Ovary (tissue), 9 donors: ENCODE results near the gene KIT. TPM values are rescaled to one million over a fixed set of nuclear protein-coding genes. Genes with fewer than 3 reads are reported as not detected.

Experiments used
- DNase-seq, 5 donors: peaks; one replicate each; pipeline ENCODE4 v3.0.0-alpha.2; 2019 to 2020
- H3K27ac ChIP-seq, 2 donors: fragments of 200-600 bp; one replicate each; pipeline versions ENCODE4 v1.5.1 to v1.8.0; 2019 to 2022
- H3K27me3 ChIP-seq: fragments of 200-600 bp; one replicate; pipeline ENCODE4 v1.8.0; 2022
- H3K36me3 ChIP-seq: fragments of 200-600 bp; sonication (generic); one replicate; pipeline ENCODE4 v1.5.1; 2019
- H3K4me1 ChIP-seq: one replicate; pipeline ENCODE4 v1.8.1; 2013; ENCODE audit warnings: mild to moderate bottlenecking, moderate library complexity; ENCODE audit not compliant: insufficient read depth
- H3K4me3 ChIP-seq: fragments of 200-600 bp; sonication (generic); one replicate; pipeline ENCODE4 v1.5.1; 2017
- H3K9me3 ChIP-seq, 2 donors: fragments of 200-600 bp in 1 of 2; sonication (generic) in 1 of 2; one replicate each; pipeline versions ENCODE4 v1.5.1 to v1.8.1; 2013 to 2019; ENCODE audit warnings: mild to moderate bottlenecking in 1 of 2, moderate library complexity in 1 of 2
- EP300 ChIP-seq: sonication (generic); formaldehyde crosslinking; IDR thresholded peaks from one replicate; pipeline ENCODE4 v1.6.1; 2017; ENCODE audit warnings: antibody characterized with exemption
- POLR2A ChIP-seq: fragments of 450-650 bp; IDR thresholded peaks from one replicate; pipeline ENCODE4 v1.6.1; 2017; ENCODE audit warnings: antibody characterized with exemption, mild to moderate bottlenecking, moderate library complexity
- WGBS, 3 donors: extraction: QIAGEN DNeasy Blood & Tissue Kit in 1 of 3; methylation state at CpG; one replicate each; pipeline versions ENCODE4 v1.1.5 to v1.1.7; 2013 to 2017; 5-methylcytosine and 5-hydroxymethylcytosine counted together
- intact Hi-C, 4 donors: fragments of 100-400 bp; cut with DNase I; formaldehyde crosslinking; loops; one replicate each; pipeline versions ENCODE4 v1.11.0 to v1.15.1; 2022 to 2023
- polyA plus RNA-seq, 2 donors: library from polyadenylated mRNA; stranded (reverse); fragments of 200-250 nt in 1 of 2; fragments of 350-450 nt in 1 of 2; fragmentation: Illumina TruSeq in 1 of 2; extraction: RNeasy Lipid Tissue Mini Kit (QIAGEN cat#74804) in 1 of 2; gene quantifications; one replicate each; pipeline ENCODE4 v1.2.3, GENCODE V29; 2013 to 2014
- total RNA-seq, 7 donors: library from RNA; depleted of rRNA in 2 of 7; stranded (reverse); fragments of >200 nt in 2 of 7; fragmentation: NEBNext Ultra II Directional in 3 of 7; extraction: Animal tissue kit (Norgen Biotek cat#: 25700) in 3 of 7; gene quantifications; one replicate each; pipeline versions ENCODE4 v1.1.0 to v1.2.4, GENCODE V29; 2016 to 2023
- TF ChIP-seq, protein P1 (sequence below), 3 donors: fragments of 450-650 bp in 2 of 3; fragments of 200-600 bp in 1 of 3; IDR thresholded peaks; one replicate each; pipeline versions ENCODE4 v1.5.1 to v1.8.0; 2016 to 2022; ENCODE audit warnings: antibody characterized with exemption in 3 of 3, mild to moderate bottlenecking in 1 of 3
- donor health status: DM: no; HTN: no; CAD: no; lungs with moderate emphysema.
- donor health status: DM: no; HTN: no; CAD: no.
- donor health status: Bipolar disorder and iron deficiency.
- donor health status: DM: yes; HTN: yes; CAD: no.
- donor health status: DM: no; HTN: no; CAD: no.
- donor health status: DM: yes; HTN: yes; CAD: no.

KIT gene
- total and polyA plus RNA-seq, 9 donors = 7.0 to 61.8 (median 21.7) TPM

DNA sequence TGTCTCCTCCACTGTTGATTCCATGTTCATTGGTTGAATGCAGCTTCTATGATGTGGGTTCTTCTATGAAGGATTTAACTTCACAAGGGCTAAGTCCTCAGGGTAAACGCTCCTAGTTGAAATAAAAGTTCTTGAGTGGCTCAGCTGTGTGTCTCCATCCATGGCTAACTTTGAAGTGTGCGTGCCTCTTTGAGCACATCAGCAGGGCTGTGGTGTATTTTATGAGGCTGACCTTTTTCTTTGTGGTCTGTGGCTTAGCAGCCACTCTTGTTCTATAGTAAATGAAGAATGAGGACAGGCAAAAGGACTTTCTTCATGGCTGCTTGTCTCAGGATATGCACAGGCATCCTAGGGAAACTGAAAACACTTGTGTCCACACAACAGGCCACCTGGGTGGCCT lies 88.5 kb downstream of the KIT start:
- 88 to 98% (median 90%) methylated on average over 2 of the region's 2 CpGs for WGBS, 3 donors
- intact Hi-C loops = no loop called here
- Histone ChIP-seq H3K36me3 (no peaks in the 10 kb centered on the region), H3K4me1 (no peaks in the 10 kb centered on the region), H3K9me3 (no peaks in the 10 kb centered on the region), H3K27ac (no peak overlapping the region), H3K27me3 (no peaks in the 10 kb centered on the region), H3K4me3 (no peak overlapping the region)
- TF ChIP-seq, protein P1, sequence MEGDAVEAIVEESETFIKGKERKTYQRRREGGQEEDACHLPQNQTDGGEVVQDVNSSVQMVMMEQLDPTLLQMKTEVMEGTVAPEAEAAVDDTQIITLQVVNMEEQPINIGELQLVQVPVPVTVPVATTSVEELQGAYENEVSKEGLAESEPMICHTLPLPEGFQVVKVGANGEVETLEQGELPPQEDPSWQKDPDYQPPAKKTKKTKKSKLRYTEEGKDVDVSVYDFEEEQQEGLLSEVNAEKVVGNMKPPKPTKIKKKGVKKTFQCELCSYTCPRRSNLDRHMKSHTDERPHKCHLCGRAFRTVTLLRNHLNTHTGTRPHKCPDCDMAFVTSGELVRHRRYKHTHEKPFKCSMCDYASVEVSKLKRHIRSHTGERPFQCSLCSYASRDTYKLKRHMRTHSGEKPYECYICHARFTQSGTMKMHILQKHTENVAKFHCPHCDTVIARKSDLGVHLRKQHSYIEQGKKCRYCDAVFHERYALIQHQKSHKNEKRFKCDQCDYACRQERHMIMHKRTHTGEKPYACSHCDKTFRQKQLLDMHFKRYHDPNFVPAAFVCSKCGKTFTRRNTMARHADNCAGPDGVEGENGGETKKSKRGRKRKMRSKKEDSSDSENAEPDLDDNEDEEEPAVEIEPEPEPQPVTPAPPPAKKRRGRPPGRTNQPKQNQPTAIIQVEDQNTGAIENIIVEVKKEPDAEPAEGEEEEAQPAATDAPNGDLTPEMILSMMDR (IDR thresholded peaks at IDR 0.05) = no peak
- TF ChIP-seq POLR2A (no peak), EP300 (no peak)
- DNase-seq = no peak

DNA sequence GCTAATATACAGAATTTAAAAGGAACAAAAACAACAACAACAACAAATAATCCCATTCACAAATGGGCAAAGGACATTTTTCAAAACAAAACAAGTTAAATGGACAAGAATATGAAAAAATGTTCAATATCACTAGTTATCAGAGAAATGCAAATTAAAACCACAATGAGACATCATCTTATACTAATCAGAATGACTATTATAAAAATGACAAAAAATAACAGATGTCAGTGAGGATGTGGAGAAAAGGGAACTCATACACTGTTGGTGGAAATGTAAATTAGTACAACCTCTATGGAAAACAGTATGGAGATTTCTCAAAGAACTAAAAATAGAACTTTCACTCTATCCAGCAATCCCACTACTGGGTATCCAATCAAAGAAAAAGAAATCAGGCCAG lies 92.6 kb downstream of the KIT start:
- TF ChIP-seq POLR2A (no peak), EP300 (no peak)
- TF ChIP-seq, protein P1 (IDR thresholded peaks at IDR 0.05) = no peak
- intact Hi-C loops = no loop called here

DNA sequence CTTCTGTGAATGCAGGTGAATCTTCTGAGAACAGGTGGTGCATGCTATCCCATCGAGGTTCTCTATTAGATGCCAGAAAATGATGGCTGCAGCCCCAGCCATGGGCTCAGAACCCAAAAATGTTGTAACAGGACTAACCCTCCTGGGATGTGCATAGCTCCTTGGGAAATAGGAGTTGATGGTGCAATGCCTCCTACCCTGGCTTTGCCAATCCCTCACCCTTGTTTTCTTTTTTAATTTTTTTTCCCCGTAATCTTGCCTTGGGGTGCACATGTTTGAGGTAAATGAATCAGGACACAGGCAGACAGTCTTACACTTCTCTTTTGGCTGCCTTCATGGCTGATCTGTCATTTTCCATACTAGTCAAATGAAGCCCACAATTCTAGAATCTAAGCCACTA lies 96.6 kb downstream of the KIT start:
- Histone ChIP-seq H3K4me1 (no peaks in the 10 kb centered on the region), H3K4me3 (no peak overlapping the region), H3K36me3 (no peaks in the 10 kb centered on the region), H3K27me3 (no peaks in the 10 kb centered on the region), H3K27ac (no peak overlapping the region), H3K9me3 (no peaks in the 10 kb centered on the region)
- TF ChIP-seq POLR2A (no peak), EP300 (no peak)
- TF ChIP-seq, protein P1 (IDR thresholded peaks at IDR 0.05) = no peak
- no peak for DNase-seq
- WGBS, 3 donors = 89 to 93% (median 90%) methylated on average over 2 of the region's 2 CpGs
- intact Hi-C loops = no loop called here

More for the DNA sequence above, 92.6 kb downstream of the KIT start:
- Histone ChIP-seq H3K4me3 (no peak overlapping the region), H3K36me3 (no peaks in the 10 kb centered on the region), H3K27ac (no peak overlapping the region), H3K9me3 (no peaks in the 10 kb centered on the region), H3K27me3 (no peaks in the 10 kb centered on the region), H3K4me1 (no peaks in the 10 kb centered on the region)
- no peak for DNase-seq

DNA sequence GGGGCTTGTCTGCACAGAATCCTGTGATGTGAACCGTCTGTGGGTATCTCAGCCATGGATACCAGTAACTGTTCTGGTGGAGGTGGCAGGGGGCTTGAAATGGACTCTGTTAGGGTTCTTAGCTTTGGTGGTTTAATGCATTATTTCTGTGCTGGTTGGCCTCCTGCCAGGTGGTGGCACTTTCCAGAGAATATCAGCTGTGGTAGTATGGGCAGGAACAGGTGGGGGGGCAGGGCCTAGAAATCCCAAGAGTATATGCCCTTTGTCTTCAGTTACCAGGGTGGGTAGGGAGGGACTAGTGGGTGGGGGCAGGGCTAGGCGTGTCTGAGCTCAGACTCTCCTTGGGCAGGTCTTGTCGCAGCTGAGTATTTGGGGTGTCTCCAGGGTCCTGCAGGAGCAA lies 106.7 kb downstream of the KIT start:
- intact Hi-C loops = no loop called here
- 84 to 91% (median 86%) methylated on average over 3 of the region's 3 CpGs for WGBS, 3 donors

More for the DNA sequence above, 106.7 kb downstream of the KIT start:
- Histone ChIP-seq H3K27me3 (no peaks in the 10 kb centered on the region), H3K4me3 (no peak overlapping the region), H3K36me3 (no peaks in the 10 kb centered on the region), H3K4me1 (no peaks in the 10 kb centered on the region), H3K27ac (no peak overlapping the region), H3K9me3 (no peaks in the 10 kb centered on the region)
- TF ChIP-seq, protein P1 (IDR thresholded peaks at IDR 0.05) = no peak
- no peak for TF ChIP-seq EP300
- TF ChIP-seq POLR2A = no peak
- no peak for DNase-seq
